SU-DHL-6 (cell line): Measurements from ENCODE around the gene SHC3.

ENCODE experiments used
- H2AFZ ChIP-seq: fragments of 200-600 bp; sonication (generic); 2 replicates; pipeline ENCODE4 v1.6.1; 2014; ENCODE audit warnings: low read depth, mild to moderate bottlenecking, moderate library complexity, mixed read lengths, antibody characterized with exemption, low read length; ENCODE audit not compliant: severe bottlenecking
- H3F3A ChIP-seq: fragments of 200-600 bp; shearing (Covaris generic); 2 replicates; pipeline ENCODE4 v1.6.0; 2016; ENCODE audit warnings: antibody characterized with exemption, mild to moderate bottlenecking; ENCODE audit not compliant: insufficient read depth
- H3K27ac ChIP-seq: fragments of 200-600 bp; sonication (generic); 2 replicates; pipeline ENCODE4 v1.5.1; 2016; ENCODE audit warnings: low read depth, mild to moderate bottlenecking, low read length, moderate library complexity, mixed read lengths
- H3K27me3 ChIP-seq: fragments of 200-600 bp; sonication (generic), shearing (Covaris generic); 2 replicates; pipeline ENCODE4 v1.6.0; 2014; ENCODE audit warnings: mild to moderate bottlenecking, low read length
- H3K36me3 ChIP-seq: fragments of 200-600 bp; sonication (generic); 2 replicates; pipeline ENCODE4 v1.6.1; 2014; ENCODE audit warnings: mild to moderate bottlenecking, low read length, mixed read lengths
- H3K4me2 ChIP-seq: fragments of 300-600, 200-600 bp; shearing (Covaris generic), sonication (generic); 2 replicates; pipeline ENCODE4 v1.6.0; 2014; ENCODE audit warnings: low read length, low read depth, mild to moderate bottlenecking; ENCODE audit not compliant: poor library complexity, severe bottlenecking
- H3K4me3 ChIP-seq: fragments of 200-600 bp; sonication (generic); 2 replicates; pipeline ENCODE4 v1.5.1; 2014; ENCODE audit warnings: antibody characterized with exemption, low read length, mild to moderate bottlenecking, mixed read lengths; ENCODE audit not compliant: insufficient read depth, poor library complexity, severe bottlenecking
- H3K79me2 ChIP-seq: fragments of 200-600 bp; sonication (generic); 2 replicates; pipeline ENCODE4 v1.6.1; 2014; ENCODE audit warnings: mild to moderate bottlenecking, low read length, moderate library complexity; ENCODE audit not compliant: insufficient read depth
- H3K9ac ChIP-seq: fragments of 200-600 bp; sonication (generic); 2 replicates; pipeline ENCODE4 v1.7.0; 2014; ENCODE audit warnings: mild to moderate bottlenecking, low read length
- H3K9me2 ChIP-seq: fragments of 200-600 bp; sonication (generic); replicated peaks from 2 replicates; pipeline ENCODE4 v1.6.1; 2014; ENCODE audit warnings: low read length; ENCODE audit not compliant: insufficient read depth
- H3K9me3 ChIP-seq: fragments of 200-600 bp; sonication (generic); 2 replicates; pipeline ENCODE4 v1.6.1; 2014; ENCODE audit warnings: low read length, mixed read lengths; ENCODE audit not compliant: insufficient read depth
- H4K20me1 ChIP-seq: fragments of 200-600 bp; sonication (generic); 2 replicates; pipeline ENCODE4 v1.6.1; 2014; ENCODE audit warnings: low read depth, mild to moderate bottlenecking, antibody characterized with exemption, low read length, moderate library complexity, mixed read lengths
- CTCF ChIP-seq: fragments of 200-600 bp; sonication (generic); IDR thresholded peaks from one replicate; pipeline ENCODE4 v1.5.1; 2017; ENCODE audit warnings: antibody characterized with exemption, mild to moderate bottlenecking, low read length, moderate library complexity; ENCODE audit not compliant: insufficient read depth, poor library complexity, severe bottlenecking
- EZH2phosphoT487 ChIP-seq: fragments of 200-600 bp; sonication (generic), shearing (Covaris generic); conservative IDR thresholded peaks from 2 replicates; pipeline ENCODE4 v1.6.1; 2018; ENCODE audit warnings: mild to moderate bottlenecking, antibody characterized with exemption, low read length, moderate library complexity, mixed read lengths

Gene SHC3

GRCh38 chr9:88990041-88990728, 188.4 kb downstream of the SHC3 start:
- no peak overlapping the region for H3K4me2 ChIP-seq
- no peak for TF ChIP-seq CTCF
- TF ChIP-seq EZH2phosphoT487: no peak
- H3K27me3 ChIP-seq: no peaks in the 10 kb centered on the region
- no peak overlapping the region for H3K9ac ChIP-seq
- H2AFZ ChIP-seq: no peak overlapping the region
- H3K36me3 ChIP-seq: no peaks in the 10 kb centered on the region
- H3K4me3 ChIP-seq: no peak overlapping the region
- H3K9me3 ChIP-seq: no peaks in the 10 kb centered on the region
- no peaks in the 10 kb centered on the region for H3K9me2 ChIP-seq
- H3K27ac ChIP-seq: no peak overlapping the region
- no peaks in the 10 kb centered on the region for H3F3A ChIP-seq
- H3K79me2 ChIP-seq: no peaks in the 10 kb centered on the region
- H4K20me1 ChIP-seq: no peaks in the 10 kb centered on the region

GRCh38 chr9:88988796-88989641, 189.6 kb downstream of the SHC3 start:
- H2AFZ ChIP-seq: no peak overlapping the region
- no peak overlapping the region for H3K27ac ChIP-seq

GRCh38 chr9:88987661-88988060, 191.0 kb downstream of the SHC3 start:
- Histone ChIP-seq H3K4me3 (no peak overlapping the region), H2AFZ (no peak overlapping the region), H3K9me2 (no peaks in the 10 kb centered on the region), H3K79me2 (no peaks in the 10 kb centered on the region), H3K27me3 (no peaks in the 10 kb centered on the region), H3K4me2 (no peak overlapping the region), H3K27ac (no peak overlapping the region), H3K9me3 (no peaks in the 10 kb centered on the region), H3F3A (no peaks in the 10 kb centered on the region), H4K20me1 (no peaks in the 10 kb centered on the region), H3K9ac (no peak overlapping the region), H3K36me3 (no peaks in the 10 kb centered on the region)
- TF ChIP-seq EZH2phosphoT487: no peak
- no peak for TF ChIP-seq CTCF

More at GRCh38 chr9:88988796-88989641, 189.6 kb downstream of the SHC3 start:
- H3K9ac ChIP-seq: no peak overlapping the region
- H3K4me2 ChIP-seq: no peak overlapping the region
- H3K36me3 ChIP-seq: no peaks in the 10 kb centered on the region
- TF ChIP-seq EZH2phosphoT487 (no peak), CTCF (no peak)
- no peaks in the 10 kb centered on the region for H3K79me2 ChIP-seq
- no peaks in the 10 kb centered on the region for H3F3A ChIP-seq
- no peaks in the 10 kb centered on the region for H3K9me3 ChIP-seq
- H3K27me3 ChIP-seq: no peaks in the 10 kb centered on the region
- no peaks in the 10 kb centered on the region for H3K9me2 ChIP-seq
- no peaks in the 10 kb centered on the region for H4K20me1 ChIP-seq
- no peak overlapping the region for H3K4me3 ChIP-seq
